SK-N-SH treated with all-trans-retinoic acid at 6 μM for 48 hours (cell line): ENCODE measurements around the gene SH3PXD2B.

Experiments used
- ATAC-seq: fragments of 200-7000 bp; cut with Tn5 transposase; 3 replicates; pipeline ENCODE4 v1.9.1; 2020; ENCODE audit warnings: mild to moderate bottlenecking, moderate library complexity
- ARNTL ChIP-seq: fragments of 450-650 bp; formaldehyde crosslinking; IDR thresholded peaks from 2 replicates; pipeline ENCODE4 v1.5.0; 2020; ENCODE audit warnings: low read depth, mild to moderate bottlenecking, moderate library complexity, borderline replicate concordance
- BACH2 ChIP-seq: fragments of 250-450 bp; sonication (Bioruptor Pico); IDR thresholded peaks from 2 replicates; pipeline ENCODE4 v1.9.0; 2021; ENCODE audit warnings: mild to moderate bottlenecking, borderline replicate concordance
- CREB5 ChIP-seq: fragments of 250-450 bp; sonication (Bioruptor Pico); IDR thresholded peaks from 2 replicates; pipeline ENCODE4 v1.5.1; 2020; ENCODE audit warnings: low read depth, mild to moderate bottlenecking, moderate library complexity
- CSDC2 ChIP-seq: fragments of 250-450 bp; sonication (Bioruptor Pico); IDR thresholded peaks from 2 replicates; pipeline ENCODE4 v1.5.0; 2020; ENCODE audit warnings: mild to moderate bottlenecking, moderate library complexity
- CSRNP3 ChIP-seq: fragments of 250-450 bp; sonication (Bioruptor Pico); IDR thresholded peaks from 2 replicates; pipeline ENCODE4 v1.5.1; 2021; ENCODE audit warnings: mild to moderate bottlenecking, moderate library complexity
- ESRRG ChIP-seq: fragments of 250-450 bp; sonication (Bioruptor Pico); IDR thresholded peaks from 2 replicates; pipeline ENCODE4 v1.6.1; 2021; ENCODE audit warnings: mild to moderate bottlenecking
- GLIS3 ChIP-seq: fragments of 250-450 bp; sonication (Bioruptor Pico); IDR thresholded peaks from 2 replicates; pipeline ENCODE4 v1.5.0; 2020; ENCODE audit warnings: mild to moderate bottlenecking, moderate library complexity
- ISL1 ChIP-seq: fragments of 250-450 bp; sonication (Bioruptor Pico); IDR thresholded peaks from 2 replicates; pipeline ENCODE4 v2.1.2; 2022; ENCODE audit warnings: mild to moderate bottlenecking, moderate library complexity
- OSR1 ChIP-seq: fragments of 250-450 bp; sonication (Bioruptor Pico); IDR thresholded peaks from 2 replicates; pipeline ENCODE4 v1.8.0; 2022; ENCODE audit warnings: moderate library complexity, mild to moderate bottlenecking, inconsistent platforms
- PATZ1 ChIP-seq: fragments of 250-450 bp; sonication (Bioruptor Pico); IDR thresholded peaks from 2 replicates; pipeline ENCODE4 v1.8.0; 2020; ENCODE audit warnings: mild to moderate bottlenecking, moderate library complexity, borderline replicate concordance
- POU6F1 ChIP-seq: fragments of 250-450 bp; sonication (Bioruptor Pico); IDR thresholded peaks from 2 replicates; pipeline ENCODE4 v1.8.0; 2021; ENCODE audit warnings: low read depth, mild to moderate bottlenecking, moderate library complexity, borderline replicate concordance
- PPARA ChIP-seq: fragments of 250-450 bp; sonication (Bioruptor Pico); IDR thresholded peaks from 2 replicates; pipeline ENCODE4 v1.5.0; 2020; ENCODE audit warnings: mild to moderate bottlenecking, borderline replicate concordance
- RARB ChIP-seq: fragments of 250-450 bp; sonication (Bioruptor Pico); IDR thresholded peaks from 2 replicates; pipeline ENCODE4 v1.8.0; 2021; ENCODE audit warnings: mild to moderate bottlenecking, moderate library complexity
- SNAI2 ChIP-seq: fragments of 250-450 bp; sonication (Bioruptor Pico); IDR thresholded peaks from 2 replicates; pipeline ENCODE4 v1.5.0; 2020; ENCODE audit warnings: mild to moderate bottlenecking, moderate library complexity
- TCF4 ChIP-seq: fragments of 250-450 bp; sonication (Bioruptor Pico); IDR thresholded peaks from 2 replicates; pipeline ENCODE4 v1.8.0; 2021; ENCODE audit warnings: mild to moderate bottlenecking, moderate library complexity, borderline replicate concordance
- TOX ChIP-seq: fragments of 250-450 bp; sonication (Bioruptor Pico); IDR thresholded peaks from 2 replicates; pipeline ENCODE4 v1.8.0; 2021; ENCODE audit warnings: mild to moderate bottlenecking, moderate library complexity, borderline replicate concordance
- TSHZ2 ChIP-seq: fragments of 250-450 bp; sonication (Bioruptor Pico); IDR thresholded peaks from 2 replicates; pipeline ENCODE4 v1.5.0; 2020; ENCODE audit warnings: mild to moderate bottlenecking, moderate library complexity
- ZC3H10 ChIP-seq: fragments of 250-450 bp; sonication (Bioruptor Pico); IDR thresholded peaks from 2 replicates; pipeline ENCODE4 v1.5.1; 2021; ENCODE audit warnings: mild to moderate bottlenecking, moderate library complexity
- ZFP3 ChIP-seq: fragments of 250-450 bp; sonication (Bioruptor Pico); IDR thresholded peaks from 2 replicates; pipeline ENCODE4 v1.5.0; 2020; ENCODE audit warnings: mild to moderate bottlenecking, moderate library complexity
- ZFP30 ChIP-seq: fragments of 450-650 bp; formaldehyde crosslinking; IDR thresholded peaks from 2 replicates; pipeline ENCODE4 v1.5.0; 2022; ENCODE audit warnings: mild to moderate bottlenecking, moderate library complexity
- ZNF565 ChIP-seq: fragments of 450-650 bp; formaldehyde crosslinking; conservative IDR thresholded peaks from 2 replicates; pipeline ENCODE4 v1.5.0; 2020; ENCODE audit warnings: low read depth, mild to moderate bottlenecking, moderate library complexity
- ZNF70 ChIP-seq: fragments of 450-650 bp; formaldehyde crosslinking; IDR thresholded peaks from 2 replicates; pipeline ENCODE4 v1.5.0; 2020; ENCODE audit warnings: mild to moderate bottlenecking, moderate library complexity

Gene SH3PXD2B

GRCh38 chr5:172283862-172284610 lies 170.3 kb downstream of the SH3PXD2B start (continued):
- TF ChIP-seq ISL1 = no peak

GRCh38 chr5:172283020-172283861 lies 171.1 kb downstream of the SH3PXD2B start, which contains the start of gene UBTD2:
TSS of gene UBTD2 (minus strand) at chr5:172283764. CDS start at chr5:172283665, 99 bp downstream.
- TF ChIP-seq CSDC2 (CRISPR knock-in tag) = no peak
- TF ChIP-seq ZNF70 = no peak
- TF ChIP-seq PATZ1 = peak; percentile 88
- TF ChIP-seq ZNF565 (CRISPR knock-in tag) = no peak
- no peak for TF ChIP-seq GLIS3 (CRISPR knock-in tag)
- no peak for TF ChIP-seq TOX (CRISPR knock-in tag)
- TF ChIP-seq ISL1 = no peak
- ATAC-seq = peak; percentile 78

GRCh38 chr5:172282272-172283019 lies 171.9 kb downstream of the SH3PXD2B start:
- TF ChIP-seq ZC3H10 (CRISPR knock-in tag) (no peak), ARNTL (CRISPR knock-in tag) (no peak), ESRRG (CRISPR knock-in tag) (no peak), POU6F1 (CRISPR knock-in tag) (no peak), ZFP30 (CRISPR knock-in tag) (no peak), SNAI2 (CRISPR knock-in tag) (no peak), ISL1 (peak; percentile 25; the same call in 1 of the 2 replicates), ZFP3 (CRISPR knock-in tag) (peak; percentile 93)
- peak; percentile 4; the same call in 2 of the 3 replicates for ATAC-seq

GRCh38 chr5:172281346-172281745 lies 173.0 kb downstream of the SH3PXD2B start:
- TF ChIP-seq RARB (CRISPR knock-in tag) (no peak), SNAI2 (CRISPR knock-in tag) (no peak), ZNF70 (no peak)
- TF ChIP-seq, all 23 proteins: peak for 0

GRCh38 chr5:172280929-172281328 lies 173.4 kb downstream of the SH3PXD2B start:
- ATAC-seq = no peak
- TF ChIP-seq PPARA (no peak), CSRNP3 (CRISPR knock-in tag) (no peak), TOX (CRISPR knock-in tag) (no peak), ISL1 (no peak), OSR1 (CRISPR knock-in tag) (no peak), CREB5 (CRISPR knock-in tag) (no peak), GLIS3 (CRISPR knock-in tag) (no peak), ESRRG (CRISPR knock-in tag) (no peak), TCF4 (CRISPR knock-in tag) (no peak), ZC3H10 (CRISPR knock-in tag) (no peak), ARNTL (CRISPR knock-in tag) (no peak), TSHZ2 (CRISPR knock-in tag) (no peak), CSDC2 (CRISPR knock-in tag) (no peak), ZFP30 (CRISPR knock-in tag) (no peak), BACH2 (CRISPR knock-in tag) (no peak), RARB (CRISPR knock-in tag) (no peak)

More at GRCh38 chr5:172281346-172281745, 173.0 kb downstream of the SH3PXD2B start:
- no peak for ATAC-seq
